Mesendoderm (in vitro differentiated cells): ENCODE measurements around the gene NANP.

Source experiments
- DNase-seq: peaks from one replicate; pipeline ENCODE4 v3.0.0; 2013
- H2AK5ac ChIP-seq: 2 replicates; pipeline ENCODE4 v1.6.1; 2013; ENCODE audit warnings: low read length, inconsistent platforms
- H2BK120ac ChIP-seq: 2 replicates; pipeline ENCODE4 v1.6.1; 2013; ENCODE audit warnings: low read depth, mild to moderate bottlenecking, low read length, moderate library complexity, mixed read lengths
- H2BK15ac ChIP-seq: replicated peaks from 2 replicates; pipeline ENCODE4 v1.6.1; 2013; ENCODE audit warnings: low read depth, mild to moderate bottlenecking, moderate library complexity
- H2BK5ac ChIP-seq: 2 replicates; pipeline ENCODE4 v1.6.1; 2013; ENCODE audit warnings: low read length, inconsistent platforms
- H3K18ac ChIP-seq: 2 replicates; pipeline ENCODE4 v1.6.1; 2013; ENCODE audit warnings: mild to moderate bottlenecking, low read length, mixed read lengths
- H3K23ac ChIP-seq: one replicate; pipeline ENCODE4 v1.6.1; 2013; ENCODE audit warnings: low read length
- H3K27ac ChIP-seq: 2 replicates; pipeline ENCODE4 v1.5.1; 2013; ENCODE audit warnings: low read depth, mild to moderate bottlenecking, inconsistent platforms, low read length, moderate library complexity
- H3K27me3 ChIP-seq: 2 replicates; pipeline ENCODE4 v1.6.1; 2013; ENCODE audit warnings: low read length, control low read depth, mild to moderate bottlenecking, inconsistent platforms; ENCODE audit not compliant: insufficient read depth, poor library complexity
- H3K36me3 ChIP-seq: 2 replicates; pipeline ENCODE4 v1.6.1; 2013; ENCODE audit warnings: low read length, inconsistent platforms; ENCODE audit not compliant: control insufficient read depth, insufficient read depth
- H3K4ac ChIP-seq: one replicate; pipeline ENCODE4 v1.6.1; 2013; ENCODE audit warnings: low read depth, mild to moderate bottlenecking, low read length, moderate library complexity
- H3K4me1 ChIP-seq: 2 replicates; pipeline ENCODE4 v1.6.1; 2013; ENCODE audit warnings: low read depth, low read length, inconsistent platforms; ENCODE audit not compliant: control insufficient read depth
- H3K4me2 ChIP-seq: 2 replicates; pipeline ENCODE4 v1.6.1; 2013; ENCODE audit warnings: low read length
- H3K4me3 ChIP-seq: 2 replicates; pipeline ENCODE4 v1.5.1; 2013; ENCODE audit warnings: mild to moderate bottlenecking, low read length
- H3K56ac ChIP-seq: one replicate; pipeline ENCODE4 v1.6.1; 2013; ENCODE audit warnings: low read length
- H3K79me1 ChIP-seq: 2 replicates; pipeline ENCODE4 v1.6.1; 2013; ENCODE audit warnings: low read length, inconsistent platforms
- H3K79me2 ChIP-seq: 2 replicates; pipeline ENCODE4 v1.6.1; 2013; ENCODE audit warnings: mild to moderate bottlenecking, low read length; ENCODE audit not compliant: control insufficient read depth, insufficient read depth
- H3K9ac ChIP-seq: 2 replicates; pipeline ENCODE4 v1.6.1; 2013; ENCODE audit warnings: low read length, inconsistent platforms
- H4K5ac ChIP-seq: one replicate; pipeline ENCODE4 v1.6.1; 2013; ENCODE audit warnings: low read length
- H4K8ac ChIP-seq: one replicate; pipeline ENCODE4 v1.6.1; 2013; ENCODE audit warnings: low read depth, mild to moderate bottlenecking, control low read depth, low read length, moderate library complexity
- WGBS: extraction: QIAGEN DNeasy Blood & Tissue Kit; methylation state at CpG from one replicate; pipeline ENCODE4 v1.1.7; 2013; ENCODE audit warnings: low lambda C conversion rate, missing lambda C conversion rate; ENCODE audit not compliant: insufficient coverage; ENCODE audit errors: extremely low coverage; 5-methylcytosine and 5-hydroxymethylcytosine counted together

The NANP gene

GRCh38 chr20:25567286-25567685 lies 56.5 kb downstream of the NANP start:
- H3K4ac ChIP-seq: no peak overlapping the region
- H3K79me1 ChIP-seq: peaks cover 11% of the 10 kb centered on the region
- H2BK120ac ChIP-seq: no peak overlapping the region
- no peak overlapping the region for H3K27ac ChIP-seq
- H3K79me2 ChIP-seq: peaks cover 47% of the 10 kb centered on the region
- H3K9ac ChIP-seq: no peak overlapping the region
- H3K23ac ChIP-seq: no peak overlapping the region
- H3K4me1 ChIP-seq: peaks cover 6% of the 10 kb centered on the region
- no CpG with 5 or more reads among the region's 2 CpGs for WGBS
- H2AK5ac ChIP-seq: no peak overlapping the region
- no peak overlapping the region for H3K4me2 ChIP-seq
- no peak overlapping the region for H3K4me3 ChIP-seq
- no peak overlapping the region for H3K18ac ChIP-seq
- no peak overlapping the region for H2BK15ac ChIP-seq
- H4K8ac ChIP-seq: no peak overlapping the region
- H2BK5ac ChIP-seq: no peak overlapping the region
- no peaks in the 10 kb centered on the region for H3K27me3 ChIP-seq
- DNase-seq: no peak
- no peak overlapping the region for H3K56ac ChIP-seq
- H3K36me3 ChIP-seq: no peaks in the 10 kb centered on the region
- no peak overlapping the region for H4K5ac ChIP-seq

- Histone ChIP-seq H3K79me2 (peaks cover 44% of the 10 kb centered on the region), H3K56ac (no peak overlapping the region), H3K36me3 (no peaks in the 10 kb centered on the region), H2AK5ac (no peak overlapping the region), H3K23ac (no peak overlapping the region), H2BK5ac (no peak overlapping the region), H3K4me2 (no peak overlapping the region), H4K8ac (no peak overlapping the region), H2BK15ac (no peak overlapping the region), H3K27me3 (no peaks in the 10 kb centered on the region), H3K4ac (no peak overlapping the region), H2BK120ac (no peak overlapping the region), H3K9ac (no peak overlapping the region), H3K27ac (no peak overlapping the region), H3K79me1 (peaks cover 8% of the 10 kb centered on the region), H3K18ac (no peak overlapping the region), H4K5ac (no peak overlapping the region), H3K4me3 (no peak overlapping the region), H3K4me1 (peaks cover 6% of the 10 kb centered on the region)
- WGBS: no CpG with 5 or more reads among the region's 2 CpGs
- no peak for DNase-seq
Observed at GRCh38 chr20:25566821-25567220, 57.0 kb downstream of the NANP start.

- Histone ChIP-seq H2AK5ac (no peak overlapping the region), H2BK15ac (no peak overlapping the region), H3K79me1 (peaks cover 6% of the 10 kb centered on the region), H3K4me1 (peaks cover 6% of the 10 kb centered on the region), H3K4ac (no peak overlapping the region), H2BK5ac (no peak overlapping the region), H3K9ac (no peak overlapping the region), H4K8ac (no peak overlapping the region), H3K23ac (no peak overlapping the region), H3K27ac (no peak overlapping the region), H3K36me3 (no peaks in the 10 kb centered on the region), H3K79me2 (peaks cover 40% of the 10 kb centered on the region), H3K18ac (no peak overlapping the region), H2BK120ac (no peak overlapping the region), H3K27me3 (no peaks in the 10 kb centered on the region), H3K56ac (no peak overlapping the region), H3K4me3 (no peak overlapping the region), H3K4me2 (no peak overlapping the region), H4K5ac (no peak overlapping the region)
- no CpG with 5 or more reads among the region's 6 CpGs for WGBS
- peak; percentile 52 for DNase-seq
Observed at GRCh38 chr20:25565578-25566157, 58.1 kb downstream of the NANP start.

- no peak overlapping the region for H4K8ac ChIP-seq
- no peak overlapping the region for H3K18ac ChIP-seq
- H2BK15ac ChIP-seq: no peak overlapping the region
- no peak overlapping the region for H3K4me3 ChIP-seq
- H2BK120ac ChIP-seq: no peak overlapping the region
- H3K36me3 ChIP-seq: no peaks in the 10 kb centered on the region
- no CpG with 5 or more reads among the region's 6 CpGs for WGBS
- no peaks in the 10 kb centered on the region for H3K27me3 ChIP-seq
- no peak overlapping the region for H4K5ac ChIP-seq
- peaks cover 35% of the 10 kb centered on the region for H3K79me2 ChIP-seq
- no peak overlapping the region for H3K23ac ChIP-seq
- no peak overlapping the region for H3K4ac ChIP-seq
- H3K4me2 ChIP-seq: no peak overlapping the region
- H3K56ac ChIP-seq: no peak overlapping the region
- DNase-seq: no peak
- no peak overlapping the region for H3K9ac ChIP-seq
- no peak overlapping the region for H2AK5ac ChIP-seq
- no peak overlapping the region for H3K27ac ChIP-seq
- H3K4me1 ChIP-seq: peaks cover 6% of the 10 kb centered on the region
- peaks cover 6% of the 10 kb centered on the region for H3K79me1 ChIP-seq
- H2BK5ac ChIP-seq: no peak overlapping the region
Observed at GRCh38 chr20:25563876-25564275, 59.9 kb downstream of the NANP start.

GRCh38 chr20:25563362-25563761 lies 60.5 kb downstream of the NANP start:
- Histone ChIP-seq H3K36me3 (no peaks in the 10 kb centered on the region), H3K4me2 (no peak overlapping the region), H3K79me1 (peaks cover 6% of the 10 kb centered on the region), H4K8ac (no peak overlapping the region), H3K4me1 (peaks cover 6% of the 10 kb centered on the region), H3K9ac (no peak overlapping the region), H3K4ac (no peak overlapping the region), H3K23ac (no peak overlapping the region), H3K56ac (no peak overlapping the region), H3K27me3 (no peaks in the 10 kb centered on the region), H2BK5ac (no peak overlapping the region), H2BK120ac (no peak overlapping the region), H3K4me3 (no peak overlapping the region), H3K18ac (no peak overlapping the region), H2AK5ac (no peak overlapping the region), H3K27ac (no peak overlapping the region), H2BK15ac (no peak overlapping the region), H4K5ac (no peak overlapping the region), H3K79me2 (peaks cover 34% of the 10 kb centered on the region)
- DNase-seq: no peak
